Fibroblast of skin of left biceps (primary cell): ENCODE measurements around the gene ABCC2.
"Not testable (repeated sequence)": the region's sequence is repeated elsewhere in the genome, so short reads cannot be mapped to it uniquely, and the experiment has no call there.

Experiments
- DNase-seq, 2 experiments: peaks; one replicate each; pipeline ENCODE4 v3.0.0-alpha.2; 2013; ENCODE audit warnings: low read depth in 2 of 2

The ABCC2 gene

DNA sequence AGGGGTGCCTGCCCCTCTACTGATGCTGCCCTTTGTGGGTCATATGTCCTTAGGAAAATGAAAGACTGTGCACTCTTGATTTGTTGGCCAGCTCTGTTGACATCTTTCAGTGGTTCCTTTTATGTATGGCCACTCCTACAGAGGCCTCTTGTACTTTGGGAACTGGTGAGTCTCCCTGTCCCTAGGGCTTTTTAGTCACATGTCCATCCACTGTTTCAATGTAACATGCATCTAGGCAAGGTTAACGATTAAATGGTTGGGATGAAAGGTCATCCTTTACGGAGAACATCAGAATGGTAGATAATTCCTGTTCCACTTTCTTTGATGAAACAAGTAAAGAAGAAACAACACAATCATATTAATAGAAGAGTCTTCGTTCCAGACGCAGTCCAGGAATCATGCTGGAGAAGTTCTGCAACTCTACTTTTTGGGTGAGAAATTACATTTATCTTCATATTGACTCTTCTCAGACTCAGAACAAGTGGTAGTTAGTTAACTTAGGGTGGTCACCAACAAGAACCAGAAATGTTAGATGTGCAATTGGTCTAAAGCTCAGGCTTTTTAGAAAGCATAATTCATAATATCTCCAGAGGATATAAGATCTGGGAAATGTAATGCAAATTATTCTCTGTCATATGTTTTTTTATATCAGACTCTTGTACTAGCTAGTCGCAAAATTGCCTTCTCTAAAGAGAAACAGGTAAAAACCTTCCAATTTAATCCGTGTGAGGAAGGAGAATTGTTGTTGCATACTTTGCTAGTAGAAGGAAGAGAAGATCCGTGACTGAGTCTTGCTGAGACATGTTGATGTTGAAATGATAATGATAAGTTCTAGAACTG, at the start of gene ABCC2:
Gene ABCC2, plus strand, starts transcription at position 194 of the 840 bp plus-strand sequence. Its CDS starts 205 bp downstream, at position 399.
- DNase-seq, result no peak

DNA sequence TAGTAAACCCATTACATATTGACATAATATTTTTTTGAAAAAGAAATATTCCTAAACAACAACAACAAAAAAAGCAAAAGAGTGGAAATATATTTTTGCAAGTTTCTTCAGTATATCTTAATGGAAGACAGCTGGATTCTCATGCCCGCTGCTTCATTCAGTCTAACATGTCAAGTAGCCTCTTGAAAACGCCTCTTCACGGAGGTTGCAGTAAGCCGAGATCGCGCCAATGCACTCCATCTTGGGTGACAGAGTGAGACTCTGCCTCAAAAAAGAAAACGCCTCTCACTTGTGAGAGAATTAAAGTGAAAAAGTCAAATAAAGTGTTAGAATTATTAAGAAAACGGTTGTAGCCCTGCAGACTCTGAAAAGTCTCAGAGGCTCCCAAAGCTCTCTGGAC, 49.1 kb upstream of the ABCC2 start:
- DNase-seq, result no peak

DNA sequence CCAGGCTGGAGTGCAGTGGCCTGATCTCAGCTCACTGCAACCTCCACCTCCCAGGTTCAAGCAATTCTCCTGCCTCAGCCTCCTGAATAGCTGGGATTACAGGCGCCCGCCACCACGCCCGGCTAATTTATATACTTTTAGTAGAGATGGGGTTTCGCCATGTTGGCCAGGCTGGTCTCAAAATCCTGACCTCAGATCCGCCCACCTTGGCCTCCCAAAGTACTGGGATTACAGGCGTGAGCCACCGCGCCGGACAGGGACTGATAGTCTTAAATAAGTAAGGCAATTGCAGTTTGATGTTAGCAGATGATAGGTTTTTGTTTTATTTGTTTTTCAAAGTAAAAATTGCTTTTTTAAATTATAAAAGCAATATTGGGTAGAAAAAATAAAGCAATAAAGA, 48.3 kb upstream of the ABCC2 start:
- DNase-seq, result not testable (repeated sequence)

DNA sequence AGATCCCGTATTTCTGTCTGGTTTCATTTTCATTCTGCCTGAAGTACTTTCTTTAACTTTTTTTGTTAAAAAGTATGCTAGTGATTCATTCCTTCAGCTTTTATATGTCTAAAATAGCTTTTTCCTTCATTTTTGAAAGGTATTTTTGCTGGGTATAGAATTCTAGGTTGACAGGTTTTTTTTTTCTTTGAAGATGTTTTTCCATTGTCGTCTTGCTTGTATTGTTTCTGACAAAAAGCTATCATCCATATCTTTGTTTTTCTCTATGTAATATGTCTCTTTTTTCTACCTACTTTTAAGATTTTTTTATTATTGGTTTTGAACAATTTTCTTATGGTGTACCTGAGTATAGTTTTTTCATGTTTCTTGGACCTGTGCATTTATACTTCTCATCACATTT, 42.2 kb upstream of the ABCC2 start:
- DNase-seq, result no peak

DNA sequence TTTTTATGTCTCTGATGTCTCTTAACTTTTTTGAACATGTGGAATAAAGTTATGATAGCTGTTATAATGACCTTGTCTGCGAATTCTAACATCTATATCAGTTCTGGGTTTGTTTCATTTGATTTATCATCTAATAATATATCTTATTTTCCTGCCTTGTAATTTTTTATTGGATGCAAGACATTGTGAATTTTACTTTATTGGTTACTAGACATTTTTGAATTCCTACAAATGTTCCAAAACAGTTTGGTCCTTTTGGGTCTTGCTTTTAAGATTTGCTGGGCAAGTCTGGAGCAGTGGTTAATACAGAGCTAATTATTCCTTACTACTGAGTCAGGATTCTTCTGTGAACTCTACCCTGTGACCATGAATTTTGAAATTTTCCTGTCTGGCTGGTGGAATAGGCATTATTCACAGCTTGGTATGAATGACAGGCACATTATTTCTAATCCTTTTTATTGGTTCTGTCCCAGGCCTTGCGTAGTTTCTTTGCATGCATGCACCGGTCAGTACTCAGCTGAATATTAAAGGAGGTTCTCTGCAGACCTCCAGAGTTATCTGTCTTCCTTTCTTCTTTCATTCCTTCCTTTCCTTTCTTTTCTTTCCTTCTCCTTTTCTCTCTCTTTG, 41.4 kb upstream of the ABCC2 start:
- no peak for DNase-seq

DNA sequence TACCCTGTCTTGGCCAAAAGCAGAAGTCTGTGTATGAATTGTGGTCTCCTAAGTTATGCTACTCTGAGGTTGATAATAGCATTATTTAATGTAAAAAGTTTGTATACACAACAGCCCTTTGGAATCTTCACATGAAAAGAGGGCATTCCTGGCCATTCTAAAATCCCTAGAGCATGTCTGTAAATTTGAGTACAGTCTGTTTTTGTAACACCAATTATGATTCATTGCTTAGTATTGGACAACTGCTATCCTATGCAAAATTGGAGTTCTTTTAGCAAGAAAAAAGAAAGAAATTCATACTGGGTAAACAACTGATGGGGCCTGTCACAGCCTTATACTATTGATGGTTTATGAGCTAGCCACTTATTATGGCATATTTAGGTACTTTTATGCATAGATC, 40.2 kb upstream of the ABCC2 start:
- DNase-seq, result no peak

DNA sequence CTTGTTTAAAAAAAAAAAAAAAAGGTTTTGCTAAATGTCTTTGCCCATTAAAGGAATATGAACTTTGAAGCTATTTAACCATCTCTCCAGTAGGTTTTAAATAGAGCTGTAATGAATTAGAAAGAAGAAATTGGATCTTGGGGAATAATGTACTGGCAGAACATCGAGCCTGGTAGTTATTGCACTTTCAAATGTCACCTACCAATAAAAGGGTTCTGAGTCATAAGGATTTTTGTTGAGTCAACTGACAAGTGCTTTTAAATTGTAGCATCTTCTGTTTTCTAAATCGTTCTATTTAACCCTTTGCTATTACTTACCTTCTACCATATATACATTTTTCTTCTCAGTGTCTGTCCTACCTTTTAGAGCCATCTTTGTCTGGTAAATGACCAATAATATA, 39.7 kb upstream of the ABCC2 start:
- DNase-seq, result no peak

DNA sequence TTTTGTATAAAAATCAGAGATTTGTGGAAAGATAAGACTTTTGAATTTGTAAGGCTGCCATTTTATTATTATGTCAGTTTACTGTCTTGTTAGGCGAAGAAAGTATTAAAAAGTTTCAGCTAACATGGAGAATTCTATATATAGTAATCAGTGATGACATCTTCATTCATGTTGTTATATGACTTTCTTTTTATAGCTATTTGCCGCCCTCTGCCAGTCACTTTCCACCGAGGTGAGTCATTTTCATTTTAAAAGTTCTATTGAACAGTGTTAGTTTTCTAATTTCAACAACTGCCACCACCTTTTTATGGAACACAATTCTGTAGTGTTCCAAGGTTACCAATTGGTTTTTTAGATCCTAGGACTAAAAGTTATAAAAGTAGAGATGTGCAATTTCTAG, 38.6 kb upstream of the ABCC2 start:
- no peak for DNase-seq

DNA sequence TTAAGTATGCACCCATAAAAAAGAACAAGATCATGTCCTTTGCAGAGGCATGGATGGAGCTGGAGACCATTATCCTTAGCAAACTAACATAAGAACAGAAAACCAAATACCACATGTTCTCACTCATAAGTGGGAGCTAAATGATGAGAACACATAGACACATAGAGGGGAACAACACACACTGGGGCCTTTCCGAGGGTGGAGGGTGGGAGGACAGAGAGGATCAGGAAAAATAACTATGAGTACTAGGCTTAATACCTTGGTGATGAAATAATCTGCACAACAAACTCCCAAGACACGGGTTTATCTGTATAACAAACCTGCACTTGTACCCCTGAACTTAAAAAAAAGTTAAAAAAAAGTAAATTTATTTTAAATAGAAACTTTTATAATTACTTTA, 36.3 kb upstream of the ABCC2 start:
- DNase-seq, result not testable (repeated sequence)

DNA sequence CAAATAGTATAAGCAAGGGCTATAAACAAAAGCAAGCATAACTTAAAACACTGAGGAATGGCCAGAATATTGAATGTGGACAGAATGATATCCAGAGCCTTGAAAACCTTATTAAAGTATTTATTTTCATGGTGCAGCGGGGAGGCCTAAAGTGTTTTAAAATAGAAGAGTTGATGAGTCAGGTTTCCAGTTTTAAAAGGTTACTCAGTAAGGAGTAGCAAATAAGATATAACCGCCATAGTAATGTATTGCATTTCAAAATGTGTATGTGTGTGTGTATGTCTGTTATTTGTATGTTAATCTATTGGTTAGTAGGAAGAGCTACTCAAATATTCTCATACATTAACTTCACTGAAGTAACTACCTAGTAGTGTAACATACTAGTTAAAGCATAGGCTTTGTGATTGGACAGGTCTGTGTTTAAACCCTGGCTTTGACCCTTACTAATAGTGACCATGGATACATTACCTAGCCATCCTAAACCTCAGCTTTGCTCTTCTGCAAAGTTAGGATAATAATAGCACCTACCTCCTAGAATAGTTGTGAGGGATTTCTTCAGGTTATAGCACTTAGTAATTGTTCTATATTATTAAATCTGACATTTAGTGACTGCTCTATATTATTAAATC, 33.5 kb upstream of the ABCC2 start:
- no peak for DNase-seq

DNA sequence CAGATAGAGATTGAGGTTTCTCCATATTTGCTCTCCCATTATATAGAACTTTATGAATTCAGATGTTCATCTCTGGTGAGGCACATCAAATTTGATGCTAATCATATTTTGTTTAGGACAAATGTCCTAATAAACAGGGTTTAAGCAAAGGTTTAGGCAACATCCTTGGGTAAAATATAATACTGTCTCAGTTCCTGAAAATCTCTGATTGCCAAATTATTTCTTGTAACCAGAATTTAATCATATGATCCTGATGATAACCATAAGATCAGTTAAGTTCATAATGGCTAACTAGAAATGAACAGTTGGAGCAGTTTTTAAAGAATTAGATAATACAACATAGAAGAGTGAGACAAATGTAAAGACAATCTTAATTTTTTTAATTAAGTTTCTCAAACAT, 31.8 kb upstream of the ABCC2 start:
- no peak for DNase-seq

DNA sequence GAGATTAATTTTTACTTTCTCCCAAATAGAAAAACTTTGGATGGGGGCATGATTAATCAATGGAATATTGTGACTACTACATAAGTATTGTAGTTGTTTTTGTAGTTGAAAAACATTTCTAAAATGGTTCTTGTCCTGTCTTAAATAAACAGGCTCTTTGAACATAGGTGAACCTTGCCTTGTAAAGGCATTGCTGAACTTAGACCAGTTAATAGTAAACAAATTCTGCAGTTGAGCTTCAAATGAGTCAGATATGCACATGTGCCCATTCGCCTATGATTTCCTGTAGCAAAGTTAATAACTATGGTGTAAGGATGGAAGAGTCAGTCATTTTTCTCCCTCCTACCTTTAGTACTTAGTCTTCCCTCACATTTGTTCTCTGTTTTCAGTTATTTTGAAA, 27.8 kb upstream of the ABCC2 start:
- DNase-seq, result no peak

DNA sequence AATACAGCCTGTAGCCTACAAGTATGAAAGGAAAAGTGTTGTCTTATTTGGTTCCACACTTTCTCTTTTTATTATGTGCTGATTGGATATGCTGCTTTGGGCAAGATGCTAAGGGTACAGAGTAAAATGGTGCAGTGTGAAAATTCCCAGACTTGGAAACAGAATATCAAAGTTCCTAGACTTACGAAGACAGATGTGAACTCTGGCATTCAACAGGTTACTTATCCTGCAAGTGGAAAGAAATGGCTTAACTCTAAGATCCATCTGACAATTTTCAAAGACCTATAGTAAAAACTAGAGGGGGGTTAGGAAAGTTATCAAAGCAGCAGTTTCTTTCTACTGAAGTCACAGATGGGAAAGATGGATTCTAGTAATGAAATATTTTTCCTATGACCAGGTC, 26.3 kb upstream of the ABCC2 start:
- no peak for DNase-seq

DNA sequence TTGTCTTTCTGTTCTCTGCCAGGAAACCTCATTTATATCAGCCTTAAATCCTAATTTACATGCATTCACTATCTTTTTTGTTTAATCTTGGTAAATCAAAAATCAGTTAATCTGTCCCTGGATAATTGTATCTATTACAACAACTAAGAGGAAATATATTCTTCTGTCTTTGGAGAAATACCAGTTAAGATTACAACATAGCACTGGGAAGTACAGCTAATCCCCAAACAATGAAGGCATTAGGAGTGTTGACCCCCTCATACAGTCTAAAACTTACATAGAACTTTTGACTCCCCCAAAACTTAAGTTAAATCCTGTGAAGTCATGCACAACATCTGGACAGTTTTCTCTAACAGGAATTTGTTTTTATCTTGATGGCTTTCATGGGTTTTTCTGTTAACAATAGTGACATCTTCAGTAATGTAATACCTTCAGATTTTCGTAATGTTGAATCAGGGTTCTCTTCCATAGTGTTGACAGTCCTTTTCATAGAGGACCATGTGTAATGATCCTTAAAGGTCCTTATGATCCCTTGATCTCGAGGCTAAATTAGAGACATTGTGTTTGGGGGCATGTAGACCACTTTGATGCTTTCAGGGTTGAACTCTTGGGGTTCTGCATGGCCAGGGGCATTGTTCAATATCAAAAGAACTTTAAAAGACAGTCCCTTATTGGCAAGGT, 24.1 kb upstream of the ABCC2 start:
- no peak for DNase-seq

DNA sequence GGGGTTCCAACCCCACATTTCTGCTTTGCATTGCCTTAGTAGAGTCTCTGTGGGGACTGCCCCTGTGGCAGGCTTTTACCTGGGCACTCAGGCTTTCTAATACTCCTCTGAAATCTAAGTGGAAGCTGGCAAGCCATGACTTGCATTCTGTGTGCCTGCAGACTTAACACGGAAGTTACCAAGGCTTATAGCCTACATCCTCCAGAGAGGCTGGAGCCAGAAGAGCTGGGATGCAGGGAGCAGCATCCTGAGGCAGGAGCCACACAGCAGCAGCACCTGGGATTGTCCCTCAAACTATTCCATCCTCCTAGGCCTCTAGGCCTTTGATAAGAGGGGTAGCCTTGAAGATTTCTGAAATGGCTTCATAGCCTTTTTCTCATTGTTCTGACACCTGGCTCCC, 22.1 kb upstream of the ABCC2 start:
- DNase-seq, result no peak

DNA sequence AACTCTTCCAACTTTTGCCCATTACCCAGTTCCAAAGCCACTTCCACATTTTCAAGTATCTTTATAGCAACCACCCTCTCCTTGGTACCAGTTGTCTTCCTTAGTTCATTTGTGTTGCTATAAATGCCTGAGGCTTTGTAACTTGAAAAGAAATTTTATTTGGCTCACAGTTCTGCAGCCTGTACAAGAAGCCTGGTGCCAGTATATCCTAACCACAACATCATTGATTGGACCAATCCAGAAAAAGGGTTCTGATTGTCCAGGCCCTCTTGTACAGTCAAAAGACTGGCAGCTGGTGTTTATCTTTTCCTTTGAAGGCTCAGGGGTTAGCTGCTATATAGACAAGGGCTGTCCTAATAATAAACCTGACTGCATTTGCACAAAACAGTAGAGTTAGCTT, 21.1 kb upstream of the ABCC2 start:
- no peak for DNase-seq

DNA sequence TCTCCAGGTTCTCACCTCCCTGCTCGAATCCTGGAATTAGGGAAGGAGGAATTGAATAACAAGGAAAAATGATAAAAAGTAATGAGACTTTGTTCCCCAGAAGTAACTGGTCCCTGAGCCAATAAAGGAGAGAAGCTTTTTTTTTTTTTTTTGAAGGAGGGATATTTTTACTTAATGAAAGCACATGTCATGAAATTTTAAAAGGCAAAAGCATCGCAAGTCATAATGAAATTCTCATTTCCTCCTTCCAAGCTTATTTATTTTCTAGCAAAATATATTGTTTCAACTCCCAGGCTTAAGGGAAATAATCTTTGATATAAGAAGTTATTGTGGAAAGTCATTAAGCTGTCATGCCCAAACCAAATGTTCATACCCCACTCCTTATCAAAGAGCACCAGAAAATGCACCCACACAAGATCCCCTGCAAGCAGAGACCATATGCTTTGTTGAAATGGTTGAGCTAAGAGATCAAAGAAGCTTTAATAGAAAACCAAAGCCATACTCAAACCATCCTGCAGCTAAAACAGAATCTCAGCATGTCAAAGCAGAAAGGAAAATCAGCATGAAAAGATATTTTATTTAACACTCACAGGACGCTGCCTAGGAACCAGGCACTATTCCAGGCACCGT, 16.7 kb upstream of the ABCC2 start:
- no peak for DNase-seq

DNA sequence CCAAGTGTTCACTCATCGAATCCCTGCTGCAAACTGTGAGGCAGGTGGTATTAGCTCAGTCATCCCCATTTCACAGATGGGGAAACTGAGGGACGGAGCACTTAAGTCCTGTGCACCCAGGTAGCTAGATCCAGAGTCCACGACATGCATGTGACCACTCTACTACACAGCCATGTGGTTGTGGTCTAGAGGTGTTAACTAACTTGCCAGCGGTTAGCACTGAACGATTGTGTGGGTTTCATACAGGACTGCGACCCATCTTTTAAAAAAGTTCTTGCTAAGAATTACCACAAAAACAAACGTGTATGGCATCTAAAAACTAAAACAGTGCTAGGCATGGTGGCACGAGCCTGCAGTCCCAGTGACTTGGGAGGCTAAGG, 16.1 kb upstream of the ABCC2 start:
- no peak for DNase-seq

DNA sequence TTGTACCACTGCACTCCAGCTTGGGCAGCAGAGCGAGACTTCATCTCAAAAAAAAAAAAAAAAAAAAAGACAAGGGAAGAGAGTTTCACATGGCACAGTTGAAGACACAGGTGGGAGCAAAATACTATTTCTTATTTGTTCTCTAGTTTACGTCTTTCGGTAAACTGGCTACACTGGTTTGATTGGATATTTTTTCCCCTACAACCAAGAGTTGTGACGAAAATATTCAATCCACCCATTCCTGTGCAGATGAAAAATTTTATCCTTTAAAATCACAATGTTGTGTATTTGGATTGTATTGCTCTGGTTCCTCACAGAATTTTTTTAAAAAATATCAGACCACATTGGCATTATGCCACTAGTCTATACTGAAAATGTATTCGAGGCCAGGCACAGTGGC, 14.5 kb upstream of the ABCC2 start:
- DNase-seq, result no peak

DNA sequence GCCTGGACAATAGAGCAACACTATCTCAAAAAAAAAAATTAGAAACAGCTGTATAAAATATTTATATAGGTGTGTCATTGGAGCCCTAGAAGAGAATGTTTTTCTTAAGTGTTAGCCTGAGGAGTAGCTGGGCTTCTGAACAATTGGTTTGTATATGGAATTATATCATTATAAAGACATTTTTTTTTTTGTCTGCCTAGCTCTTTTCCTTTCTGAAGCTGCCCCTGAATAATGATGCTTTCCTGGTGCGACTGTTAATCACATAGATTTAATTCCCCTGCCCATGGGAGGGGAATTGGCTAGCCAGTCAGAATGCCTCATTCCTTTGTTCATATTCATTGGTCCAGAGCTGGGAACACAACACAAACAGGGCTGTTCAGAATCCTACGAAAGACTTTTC, 13.9 kb upstream of the ABCC2 start:
- no peak for DNase-seq

DNA sequence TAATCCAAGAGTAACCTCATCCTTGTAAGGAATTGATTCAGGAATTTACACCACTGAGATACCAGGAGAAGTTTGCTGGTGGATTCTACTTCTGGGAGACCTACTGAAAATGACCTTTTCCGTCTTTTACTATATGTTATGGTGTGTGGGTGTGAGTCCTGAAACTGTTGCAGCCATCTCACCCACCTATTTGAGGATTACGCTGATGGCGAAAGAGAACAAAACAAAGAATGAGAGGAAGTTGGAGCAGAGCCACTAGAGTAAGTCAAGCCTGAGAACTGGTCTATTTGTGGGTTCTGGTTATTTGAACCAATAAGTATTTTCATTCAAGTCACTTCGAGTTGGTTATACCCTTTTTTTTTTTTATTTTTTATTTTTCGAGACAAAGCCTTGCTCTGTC, 12.7 kb upstream of the ABCC2 start:
- no peak for DNase-seq

DNA sequence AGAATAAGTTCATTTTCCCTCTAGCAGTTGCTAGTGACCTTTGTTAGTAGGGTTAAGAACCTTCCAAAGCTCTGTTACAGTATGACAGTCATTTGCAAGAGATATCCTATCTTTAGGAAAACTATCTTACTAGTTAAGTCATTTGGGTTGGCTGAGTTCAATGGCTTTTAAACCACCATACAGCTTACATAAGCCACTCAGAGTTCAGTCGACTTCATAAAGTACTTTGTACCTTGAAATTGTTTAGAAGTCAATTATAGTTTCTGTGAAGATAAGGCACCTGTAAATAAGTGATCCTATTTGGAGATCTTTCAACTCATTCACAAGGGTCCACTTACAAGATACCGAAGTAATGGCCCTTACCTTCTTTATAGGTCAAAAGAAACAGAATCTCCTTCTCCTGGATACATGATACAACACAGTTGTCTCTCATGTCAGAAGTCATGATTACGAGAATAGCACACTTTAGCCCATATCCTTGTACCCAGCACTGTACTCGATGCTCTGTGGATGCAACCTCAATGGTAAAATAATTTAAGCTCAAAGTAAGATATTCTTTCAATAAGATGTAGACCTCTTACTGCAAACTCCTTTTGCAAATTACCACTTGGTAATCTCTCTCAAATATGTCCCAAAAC, 11.9 kb upstream of the ABCC2 start:
- no peak for DNase-seq
